ENCODE results near the gene PITPNM2. TPM values are rescaled to one million over a fixed set of nuclear protein-coding genes. Genes with fewer than 3 reads are reported as not detected.

The PITPNM2 gene
- polyA plus RNA-seq, 1 of the 3 experiments (the other 2 are of a cell fraction): 3.7 TPM

DNA sequence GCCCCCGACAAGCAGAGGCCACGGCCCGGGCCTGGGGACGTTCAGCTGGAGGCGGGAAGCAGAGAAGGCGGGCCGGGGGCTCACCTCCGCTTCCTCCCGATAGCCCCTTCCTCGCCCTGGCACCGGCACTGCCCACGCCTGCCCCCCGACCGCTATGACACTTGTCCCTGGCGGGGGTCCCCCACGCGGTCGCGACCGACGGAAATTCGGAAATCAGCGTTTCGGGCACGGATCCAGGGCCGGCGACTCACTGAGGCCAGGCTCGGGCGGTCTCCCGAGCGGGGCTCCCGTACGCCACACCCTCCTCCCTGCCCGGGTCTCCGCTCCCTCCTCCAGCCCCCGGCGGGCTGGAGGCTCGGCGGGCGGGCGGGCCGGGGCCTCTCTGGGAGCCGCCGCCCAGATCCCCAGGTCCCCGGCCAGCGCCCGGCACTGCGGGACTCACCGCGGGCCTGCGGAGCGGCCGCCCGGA lies 581 bp downstream of the PITPNM2 start:
- H3K36me3 ChIP-seq (replicated peaks in 1 of 2; ENCODE audit: control insufficient read depth in 1 of 2, insufficient read depth in 2 of 2, low read length in 1 of 2): peaks cover 10 to 21% of the 10 kb centered on the region in 2 experiments
- no peak overlapping the region for H2AFZ ChIP-seq (ENCODE audit: low read depth)
- no peaks in the 10 kb centered on the region for H3K9me2 ChIP-seq
- TF ChIP-seq MXI1 (IDR thresholded peaks at IDR 0.05; ENCODE audit: low read depth, low read length): no peak
- no peak for TF ChIP-seq NRF1 (IDR thresholded peaks at IDR 0.05; ENCODE audit: low read depth, low read length)
- TF ChIP-seq, protein P1, sequence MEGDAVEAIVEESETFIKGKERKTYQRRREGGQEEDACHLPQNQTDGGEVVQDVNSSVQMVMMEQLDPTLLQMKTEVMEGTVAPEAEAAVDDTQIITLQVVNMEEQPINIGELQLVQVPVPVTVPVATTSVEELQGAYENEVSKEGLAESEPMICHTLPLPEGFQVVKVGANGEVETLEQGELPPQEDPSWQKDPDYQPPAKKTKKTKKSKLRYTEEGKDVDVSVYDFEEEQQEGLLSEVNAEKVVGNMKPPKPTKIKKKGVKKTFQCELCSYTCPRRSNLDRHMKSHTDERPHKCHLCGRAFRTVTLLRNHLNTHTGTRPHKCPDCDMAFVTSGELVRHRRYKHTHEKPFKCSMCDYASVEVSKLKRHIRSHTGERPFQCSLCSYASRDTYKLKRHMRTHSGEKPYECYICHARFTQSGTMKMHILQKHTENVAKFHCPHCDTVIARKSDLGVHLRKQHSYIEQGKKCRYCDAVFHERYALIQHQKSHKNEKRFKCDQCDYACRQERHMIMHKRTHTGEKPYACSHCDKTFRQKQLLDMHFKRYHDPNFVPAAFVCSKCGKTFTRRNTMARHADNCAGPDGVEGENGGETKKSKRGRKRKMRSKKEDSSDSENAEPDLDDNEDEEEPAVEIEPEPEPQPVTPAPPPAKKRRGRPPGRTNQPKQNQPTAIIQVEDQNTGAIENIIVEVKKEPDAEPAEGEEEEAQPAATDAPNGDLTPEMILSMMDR (IDR thresholded peaks at IDR 0.05): no peak
- TF ChIP-seq, protein P2, sequence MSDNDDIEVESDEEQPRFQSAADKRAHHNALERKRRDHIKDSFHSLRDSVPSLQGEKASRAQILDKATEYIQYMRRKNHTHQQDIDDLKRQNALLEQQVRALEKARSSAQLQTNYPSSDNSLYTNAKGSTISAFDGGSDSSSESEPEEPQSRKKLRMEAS (IDR thresholded peaks at IDR 0.05; ENCODE audit: low read depth): no peak
- TF ChIP-seq RAD21 (IDR thresholded peaks at IDR 0.05; ENCODE audit: low read length): no peak
- no peak for TF ChIP-seq RFX5 (IDR thresholded peaks at IDR 0.05; ENCODE audit: low read length)
- TF ChIP-seq YY1 (IDR thresholded peaks at IDR 0.05; ENCODE audit: low read depth): no peak
- no peak for TF ChIP-seq FOXM1 (IDR thresholded peaks at IDR 0.05; ENCODE audit: low read depth)
- no peak for TF ChIP-seq SIN3A (IDR thresholded peaks at IDR 0.05; ENCODE audit: borderline replicate concordance, low read depth, low read length)
- no peak for TF ChIP-seq MEF2A (IDR thresholded peaks at IDR 0.05; ENCODE audit: borderline replicate concordance, low read depth)
- TF ChIP-seq EZH2phosphoT487 (IDR thresholded peaks at IDR 0.05; ENCODE audit: borderline replicate concordance, low read depth): no peak
- no peak for TF ChIP-seq CHD2 (IDR thresholded peaks at IDR 0.05; ENCODE audit: low read length, partially characterized antibody)
- TF ChIP-seq, protein P3, sequence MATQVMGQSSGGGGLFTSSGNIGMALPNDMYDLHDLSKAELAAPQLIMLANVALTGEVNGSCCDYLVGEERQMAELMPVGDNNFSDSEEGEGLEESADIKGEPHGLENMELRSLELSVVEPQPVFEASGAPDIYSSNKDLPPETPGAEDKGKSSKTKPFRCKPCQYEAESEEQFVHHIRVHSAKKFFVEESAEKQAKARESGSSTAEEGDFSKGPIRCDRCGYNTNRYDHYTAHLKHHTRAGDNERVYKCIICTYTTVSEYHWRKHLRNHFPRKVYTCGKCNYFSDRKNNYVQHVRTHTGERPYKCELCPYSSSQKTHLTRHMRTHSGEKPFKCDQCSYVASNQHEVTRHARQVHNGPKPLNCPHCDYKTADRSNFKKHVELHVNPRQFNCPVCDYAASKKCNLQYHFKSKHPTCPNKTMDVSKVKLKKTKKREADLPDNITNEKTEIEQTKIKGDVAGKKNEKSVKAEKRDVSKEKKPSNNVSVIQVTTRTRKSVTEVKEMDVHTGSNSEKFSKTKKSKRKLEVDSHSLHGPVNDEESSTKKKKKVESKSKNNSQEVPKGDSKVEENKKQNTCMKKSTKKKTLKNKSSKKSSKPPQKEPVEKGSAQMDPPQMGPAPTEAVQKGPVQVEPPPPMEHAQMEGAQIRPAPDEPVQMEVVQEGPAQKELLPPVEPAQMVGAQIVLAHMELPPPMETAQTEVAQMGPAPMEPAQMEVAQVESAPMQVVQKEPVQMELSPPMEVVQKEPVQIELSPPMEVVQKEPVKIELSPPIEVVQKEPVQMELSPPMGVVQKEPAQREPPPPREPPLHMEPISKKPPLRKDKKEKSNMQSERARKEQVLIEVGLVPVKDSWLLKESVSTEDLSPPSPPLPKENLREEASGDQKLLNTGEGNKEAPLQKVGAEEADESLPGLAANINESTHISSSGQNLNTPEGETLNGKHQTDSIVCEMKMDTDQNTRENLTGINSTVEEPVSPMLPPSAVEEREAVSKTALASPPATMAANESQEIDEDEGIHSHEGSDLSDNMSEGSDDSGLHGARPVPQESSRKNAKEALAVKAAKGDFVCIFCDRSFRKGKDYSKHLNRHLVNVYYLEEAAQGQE (IDR thresholded peaks at IDR 0.05; ENCODE audit: low read depth, low read length): no peak
- no peak for TF ChIP-seq EP300 (IDR thresholded peaks at IDR 0.05; ENCODE audit: borderline replicate concordance in 1 of 2, low read depth in 1 of 2, low read length in 1 of 2)
- TF ChIP-seq, protein P4, sequence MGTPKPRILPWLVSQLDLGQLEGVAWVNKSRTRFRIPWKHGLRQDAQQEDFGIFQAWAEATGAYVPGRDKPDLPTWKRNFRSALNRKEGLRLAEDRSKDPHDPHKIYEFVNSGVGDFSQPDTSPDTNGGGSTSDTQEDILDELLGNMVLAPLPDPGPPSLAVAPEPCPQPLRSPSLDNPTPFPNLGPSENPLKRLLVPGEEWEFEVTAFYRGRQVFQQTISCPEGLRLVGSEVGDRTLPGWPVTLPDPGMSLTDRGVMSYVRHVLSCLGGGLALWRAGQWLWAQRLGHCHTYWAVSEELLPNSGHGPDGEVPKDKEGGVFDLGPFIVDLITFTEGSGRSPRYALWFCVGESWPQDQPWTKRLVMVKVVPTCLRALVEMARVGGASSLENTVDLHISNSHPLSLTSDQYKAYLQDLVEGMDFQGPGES (IDR thresholded peaks at IDR 0.05; ENCODE audit: low read depth, low read length): no peak
- TF ChIP-seq TAF1 (IDR thresholded peaks at IDR 0.05; ENCODE audit: borderline replicate concordance, low read depth, low read length): no peak
- TF ChIP-seq FOXJ3 (CRISPR knock-in tag; IDR thresholded peaks at IDR 0.05): no peak
- no peak for TF ChIP-seq POLR2AphosphoS5 (IDR thresholded peaks at IDR 0.05; ENCODE audit: low read depth, low read length)
- H3K27me3 ChIP-seq (ENCODE audit: insufficient read depth): no peaks in the 10 kb centered on the region
- no peak overlapping the region for H3K27ac ChIP-seq (ENCODE audit: low read depth in 2 of 2, low read length in 1 of 2)
- H3F3A ChIP-seq (replicated peaks; ENCODE audit: insufficient read depth): peaks cover 13% of the 10 kb centered on the region
- H3K9ac ChIP-seq: peak overlapping the region; percentile 66
- peak; percentile 88 for DNase-seq
- peak overlapping the region; percentile 96 for H3K4me2 ChIP-seq
- peak overlapping the region; percentile 66 to 72 for H3K4me3 ChIP-seq (ENCODE audit: low read depth in 2 of 2, low read length in 1 of 2)
- POLR2A ChIA-PET: interaction anchor here (1.5 kb wide), 1 partner anchor 82 kb away, joined by 5 read pairs; the partner anchor contains the start of gene MPHOSPH9
- CTCF ChIA-PET: interaction anchor here (0.6 to 3.4 kb wide), 11 partner anchors 11 to 1688 kb away, joined by 3 to 15 read pairs (median 3); partner anchors contain the start of gene ABCB9
- whole genome bisulfite sequencing (ENCODE audit: low lambda C conversion rate): 0% methylated on average over 8 of the region's 54 CpGs
- no peaks in the 10 kb centered on the region for H4K20me1 ChIP-seq (ENCODE audit: insufficient read depth)
- H3K4me1 ChIP-seq (ENCODE audit: control insufficient read depth in 1 of 2, insufficient read depth in 2 of 2, low read depth in 1 of 2, low read length in 1 of 2): peaks cover 0 to 19% of the 10 kb centered on the region in 2 experiments; a peak in 1 of 4 replicates
- H3K79me2 ChIP-seq (ENCODE audit: insufficient read depth): peaks cover 23% of the 10 kb centered on the region; the same call in 1 of the 2 replicates
- no peaks in the 10 kb centered on the region for H3K9me3 ChIP-seq

Data from SK-N-SH (cell line).